DMS153 treated with DMSO at 0.1 percent for 48 hours (cell line): Measurements from ENCODE around the gene ACSM6.

Experiments used
- DNase-seq: peaks from one replicate; lab custom pipeline; 2025; ENCODE audit not compliant: unreplicated experiment; lab: John Stamatoyannopoulos, UW

Gene ACSM6

GRCh38 chr10:95244152-95244551 is 50.1 kb downstream of the ACSM6 start:
- DNase-seq: no peak

DNA sequence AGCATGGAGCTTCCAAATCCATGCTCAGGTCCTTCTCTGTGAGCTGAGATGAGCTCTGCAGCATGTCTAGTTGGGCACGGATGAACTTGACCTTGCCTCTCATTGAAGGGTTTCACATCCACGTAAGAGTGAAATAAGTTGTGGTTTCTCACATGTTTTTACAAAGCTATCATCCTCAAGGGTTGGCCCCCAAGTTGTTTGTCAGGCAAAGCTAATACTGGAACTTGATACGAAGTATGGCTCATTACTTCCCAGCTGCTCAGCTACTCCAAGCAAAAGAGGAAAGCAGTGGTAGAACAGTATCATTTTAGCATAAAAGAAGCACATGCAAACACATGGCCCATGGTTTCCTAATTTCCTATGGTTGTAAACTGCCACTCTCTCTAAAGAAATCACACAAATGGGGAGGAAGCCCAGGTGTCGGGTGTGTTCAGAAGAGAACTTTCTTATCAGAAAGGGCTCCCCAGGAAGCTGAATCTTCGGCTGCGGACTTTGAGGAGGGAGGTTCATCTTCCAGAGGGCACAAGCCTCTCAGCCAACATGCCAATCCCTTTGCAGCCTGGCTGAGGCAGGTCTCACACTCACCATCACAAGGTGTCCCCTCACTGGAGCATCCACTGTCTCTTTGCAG is 51.5 kb downstream of the ACSM6 start:
- no peak for DNase-seq

GRCh38 chr10:95246582-95247051 is 52.6 kb downstream of the ACSM6 start:
- peak; percentile 36 for DNase-seq

DNA sequence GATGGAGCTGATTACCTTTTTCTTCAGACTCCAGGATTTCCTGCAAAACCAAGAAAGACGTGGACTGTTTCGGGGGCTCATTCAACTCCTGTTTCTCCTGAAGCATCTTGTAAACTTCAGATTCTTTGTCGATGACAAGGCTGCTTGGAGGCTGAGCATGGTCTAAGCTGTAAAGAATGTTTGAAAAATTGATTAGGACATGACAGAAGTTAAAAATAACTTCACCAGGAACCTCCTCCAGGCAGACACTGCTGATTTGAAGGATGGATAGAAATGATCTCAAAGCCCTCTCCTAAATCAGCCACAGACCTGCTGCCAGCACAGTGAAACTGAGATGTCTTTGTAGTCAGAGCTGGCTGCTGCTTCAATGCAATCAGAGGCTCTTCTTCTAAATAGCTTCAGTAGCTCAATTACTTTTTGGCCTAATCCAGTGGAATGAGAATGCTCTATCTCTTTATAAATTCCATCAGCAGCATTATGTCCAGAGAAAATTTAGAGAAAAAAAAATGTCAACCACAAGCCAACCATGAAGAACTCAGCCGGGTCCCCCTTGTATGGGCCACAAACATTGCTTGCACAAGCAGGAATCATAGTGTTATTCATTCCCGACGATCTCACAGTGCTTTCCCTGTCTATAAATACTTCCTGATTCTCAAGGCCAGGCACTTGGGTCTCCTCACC is 53.3 kb downstream of the ACSM6 start:
- DNase-seq: no peak

DNA sequence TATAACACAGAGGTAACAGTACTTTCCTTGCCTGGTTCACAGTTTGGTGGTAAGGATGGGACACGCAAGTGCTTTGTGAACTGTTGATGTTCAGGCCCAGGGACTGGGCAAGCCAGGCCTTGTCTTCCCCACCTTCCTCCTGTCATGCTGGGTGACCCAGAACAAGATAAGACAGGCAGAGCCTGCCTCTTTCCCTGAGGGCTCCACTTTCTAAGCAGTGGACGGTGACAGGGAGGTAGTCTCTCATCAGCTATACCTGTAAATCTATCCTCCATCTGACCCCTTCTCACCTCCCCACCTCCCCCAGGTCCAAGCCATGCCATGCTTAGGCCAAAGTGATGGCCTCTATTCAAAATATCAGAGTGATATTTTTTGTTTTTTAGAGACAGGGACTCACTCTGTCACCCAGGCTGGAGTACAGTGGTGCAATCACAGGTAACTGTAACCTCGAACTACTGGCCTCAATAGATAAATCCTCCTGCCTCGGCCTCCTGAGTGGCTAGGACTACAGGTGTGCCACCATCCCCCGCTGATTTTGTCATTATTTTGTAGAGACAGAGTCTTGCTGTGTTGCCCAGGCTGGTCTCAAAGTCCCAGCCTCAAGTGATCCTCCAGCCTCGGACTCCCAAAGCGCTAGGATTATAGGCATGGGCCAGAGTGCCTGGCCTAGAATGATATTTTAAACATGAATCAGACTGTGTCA is 54.0 kb downstream of the ACSM6 start:
- no peak for DNase-seq

- no peak for DNase-seq
Observed at GRCh38 chr10:95248989-95249388, 55.0 kb downstream of the ACSM6 start.

DNA sequence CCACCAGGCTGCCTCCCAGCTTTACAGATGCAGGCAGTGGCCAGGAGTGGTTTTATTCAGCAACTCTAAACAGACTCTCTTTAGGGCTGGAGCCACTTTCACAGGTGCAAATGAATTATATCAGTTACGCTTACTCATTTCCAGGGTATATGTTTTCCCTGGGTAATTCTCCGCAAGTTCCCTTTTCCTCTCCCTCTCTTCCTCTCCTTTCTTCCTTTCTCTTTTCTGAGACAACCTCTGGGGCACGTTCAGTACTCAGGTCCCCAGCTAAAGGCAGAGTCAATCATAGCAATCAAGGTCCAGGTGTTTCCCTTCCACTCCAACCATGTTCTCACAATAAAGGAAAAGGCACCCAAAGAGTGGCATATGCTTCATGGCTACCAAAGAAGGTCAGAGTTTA is 55.4 kb downstream of the ACSM6 start:
- no peak for DNase-seq

DNA sequence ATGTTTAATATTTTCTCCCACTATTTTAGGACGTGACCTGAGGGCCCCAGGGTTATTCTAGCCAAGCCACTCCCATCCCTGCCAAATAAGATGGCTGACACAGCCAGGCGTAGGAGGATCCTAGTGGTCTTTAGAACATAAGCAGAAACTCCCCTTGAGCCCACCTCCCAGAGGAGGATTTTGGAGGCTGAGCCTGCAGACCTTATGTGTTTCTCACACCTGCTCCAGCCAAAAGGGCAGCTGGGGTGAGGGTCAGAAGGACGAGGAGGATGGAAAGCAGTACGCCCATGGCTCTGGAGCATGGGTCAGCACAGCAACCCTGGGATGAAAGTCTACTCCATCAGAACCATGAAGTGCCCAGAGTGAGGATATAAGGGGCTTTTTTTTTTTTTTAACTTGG is 56.8 kb downstream of the ACSM6 start:
- no peak for DNase-seq

- no peak for DNase-seq
Observed at GRCh38 chr10:95253007-95253406, 59.0 kb downstream of the ACSM6 start.

GRCh38 chr10:95253686-95254085 is 59.6 kb downstream of the ACSM6 start:
- DNase-seq: no peak

GRCh38 chr10:95254629-95255028 is 60.6 kb downstream of the ACSM6 start:
- no peak for DNase-seq

DNA sequence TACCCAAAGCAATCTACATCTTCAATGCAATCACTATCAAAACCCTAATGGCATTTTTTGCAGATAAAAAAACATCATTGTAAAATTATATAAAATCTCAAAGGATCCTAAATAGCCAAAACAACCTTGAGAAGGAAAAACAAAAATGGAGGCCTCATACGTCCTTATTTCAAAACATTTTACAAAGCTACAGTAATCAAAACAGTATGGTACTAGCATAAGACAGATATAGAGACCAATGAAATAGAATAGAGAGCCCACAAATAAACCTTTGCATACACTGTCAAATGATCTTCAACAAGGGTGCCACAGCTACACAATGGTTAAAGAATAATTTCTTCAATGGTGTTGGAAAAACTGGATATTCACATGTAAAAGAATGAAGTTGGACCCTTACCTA is 62.2 kb downstream of the ACSM6 start:
- DNase-seq: no peak

DNA sequence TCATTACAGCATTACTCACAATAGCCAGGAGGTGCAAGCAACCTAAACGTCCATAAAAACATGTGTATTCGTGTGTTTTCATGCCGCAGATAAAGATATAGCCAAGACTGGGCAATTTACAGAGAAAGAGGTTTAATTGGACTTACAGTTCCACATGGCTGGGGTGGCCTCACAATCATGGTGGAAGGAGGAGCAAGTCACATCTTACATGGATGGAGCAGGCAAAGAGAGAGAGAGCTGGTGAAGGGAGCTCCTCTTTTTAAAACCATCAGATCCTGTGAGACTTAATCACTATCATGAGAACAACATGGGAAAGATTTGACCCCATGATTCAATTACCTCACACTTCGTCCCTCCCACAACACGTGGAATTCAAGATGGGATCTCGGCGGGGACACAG is 63.8 kb downstream of the ACSM6 start:
- DNase-seq: no peak

GRCh38 chr10:95260397-95260881 is 66.4 kb downstream of the ACSM6 start:
- DNase-seq: no peak

- no peak for DNase-seq
Observed at GRCh38 chr10:95260909-95261552, 67.0 kb downstream of the ACSM6 start.

GRCh38 chr10:95261926-95262325 is 67.9 kb downstream of the ACSM6 start:
- no peak for DNase-seq

GRCh38 chr10:95262763-95263518 is 68.9 kb downstream of the ACSM6 start:
- DNase-seq: no peak

DNA sequence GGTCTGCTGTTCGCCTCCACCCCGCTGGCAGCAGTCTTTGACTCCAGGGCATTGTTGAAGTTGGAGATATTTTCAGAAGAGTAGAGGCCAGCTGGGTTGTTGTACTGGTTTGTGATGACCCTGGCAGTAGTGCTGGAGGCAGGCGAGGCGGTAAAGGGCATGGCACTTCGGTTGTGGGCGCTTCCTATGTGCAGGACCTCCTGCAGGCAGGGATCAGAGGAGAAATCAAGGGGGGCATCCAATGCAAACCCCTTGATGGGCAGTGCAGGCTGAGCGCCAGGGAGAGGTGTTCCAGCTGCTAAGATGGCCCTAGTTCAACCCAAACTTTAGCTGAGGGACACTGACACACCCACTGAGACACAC is 69.8 kb downstream of the ACSM6 start:
- DNase-seq: no peak

DNA sequence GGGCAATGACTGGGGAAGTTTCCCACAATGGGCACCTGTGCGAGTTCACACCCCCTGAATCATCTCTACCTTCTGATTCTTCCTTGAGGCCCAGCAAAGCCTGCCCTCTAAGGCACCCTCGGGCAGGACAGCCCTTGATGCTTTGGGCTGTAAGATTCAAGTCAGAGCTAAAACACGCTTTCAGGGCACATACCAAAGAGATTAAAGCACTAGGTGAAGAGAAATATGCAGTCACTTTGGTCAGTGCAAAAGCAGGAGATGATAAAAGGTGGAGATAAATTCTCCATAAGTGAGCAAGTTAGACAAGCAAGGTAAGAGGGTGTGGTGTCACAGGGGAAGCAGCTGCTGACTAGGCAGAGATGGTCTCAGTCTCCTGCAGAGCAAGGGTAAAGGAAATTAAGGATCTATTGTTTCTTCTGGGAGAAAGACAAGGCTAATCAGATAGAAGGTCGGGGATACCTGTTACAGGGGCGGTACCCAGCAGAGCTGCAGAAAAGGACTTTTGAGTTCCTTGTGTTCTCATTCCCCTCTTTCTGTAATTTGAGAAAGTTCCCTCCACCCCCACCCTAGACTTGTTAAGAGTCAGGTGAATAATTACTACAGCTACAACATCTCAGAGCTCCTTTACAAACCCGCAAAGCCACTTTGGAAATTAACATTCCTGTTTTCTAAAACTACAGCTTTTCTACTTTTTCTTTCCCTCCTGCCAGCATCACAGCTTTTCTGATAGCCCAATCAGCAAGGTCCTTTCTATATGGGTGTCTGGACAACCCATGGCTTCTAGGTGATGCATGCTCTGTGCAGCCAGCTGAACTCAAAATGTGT is 70.4 kb downstream of the ACSM6 start:
- no peak for DNase-seq

DNA sequence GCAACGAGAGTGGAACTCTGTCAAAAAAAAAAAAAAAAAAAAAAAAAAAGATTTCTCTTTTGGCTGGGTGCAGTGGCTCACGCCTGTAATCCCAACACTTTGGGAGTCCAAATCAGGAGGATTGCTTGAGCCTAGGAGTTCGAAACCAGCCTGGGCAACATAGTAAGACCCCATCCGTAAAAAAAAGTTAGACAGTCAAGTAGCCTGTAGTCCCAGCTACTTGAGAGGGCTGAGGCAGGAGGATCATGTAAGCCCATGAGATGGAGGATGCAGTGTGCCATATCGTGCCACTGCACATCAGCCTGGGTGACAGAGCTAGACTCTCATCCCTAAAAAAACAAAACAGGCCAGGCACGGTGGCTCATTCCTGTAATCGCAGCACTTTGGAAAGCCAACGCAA is 71.5 kb downstream of the ACSM6 start:
- no peak for DNase-seq
